Lung (tissue), 12 donors: ENCODE data around the gene DENND2D. TPM values are rescaled to one million over a fixed set of nuclear protein-coding genes. Genes with fewer than 3 reads are reported as not detected.

Experiments
- ATAC-seq: fragments of 200-7000 bp; cut with Tn5 transposase; one replicate; pipeline ENCODE4 v1.9.1; 2020; ENCODE audit warnings: moderate number of reproducible peaks; ENCODE audit not compliant: insufficient read depth, low FRiP score
- DNase-seq, 3 donors: peaks; one replicate each; pipeline ENCODE4 v3.0.0-alpha.2; 2013 to 2017
- H3K27ac ChIP-seq, 2 donors: one replicate each; pipeline ENCODE4 v1.5.1; 2013; ENCODE audit warnings: mild to moderate bottlenecking in 2 of 2, moderate library complexity in 2 of 2, control low read depth in 1 of 2, inconsistent platforms in 1 of 2, low read depth in 1 of 2, low read length in 1 of 2
- H3K27me3 ChIP-seq, 3 donors: one replicate each; pipeline ENCODE4 v1.5.1; 2013; ENCODE audit warnings: low read length in 2 of 3; ENCODE audit not compliant: control insufficient read depth in 3 of 3, insufficient read depth in 3 of 3
- H3K36me3 ChIP-seq, 4 donors: one replicate each; pipeline ENCODE4 v1.5.1; 2013; ENCODE audit warnings: low read length in 4 of 4, mild to moderate bottlenecking in 1 of 4, moderate library complexity in 1 of 4; ENCODE audit not compliant: control insufficient read depth in 4 of 4, insufficient read depth in 4 of 4
- H3K4me1 ChIP-seq, 5 donors: one replicate each; pipeline ENCODE4 v1.5.1; 2013; ENCODE audit warnings: low read length in 5 of 5, mild to moderate bottlenecking in 2 of 5, moderate library complexity in 1 of 5; ENCODE audit not compliant: control insufficient read depth in 5 of 5, insufficient read depth in 5 of 5
- H3K4me3 ChIP-seq: one replicate; pipeline ENCODE4 v1.5.1; 2013; ENCODE audit warnings: mild to moderate bottlenecking, control low read depth, moderate library complexity
- H3K9ac ChIP-seq, 2 donors: one replicate each; pipeline ENCODE4 v1.5.1; 2013; ENCODE audit warnings: low read length in 2 of 2, control low read depth in 1 of 2; ENCODE audit not compliant: insufficient read depth in 1 of 2
- H3K9me3 ChIP-seq, 4 donors: one replicate each; pipeline ENCODE4 v1.5.1; 2013; ENCODE audit warnings: low read length in 3 of 4, mild to moderate bottlenecking in 1 of 4, moderate library complexity in 1 of 4; ENCODE audit not compliant: control insufficient read depth in 4 of 4, insufficient read depth in 3 of 4
- WGBS, 2 donors: extraction: QIAGEN DNeasy Blood & Tissue Kit; methylation state at CpG; one replicate each; pipeline ENCODE4 v1.1.7; 2013; 5-methylcytosine and 5-hydroxymethylcytosine counted together
- polyA plus RNA-seq, 2 donors: library from polyadenylated mRNA; stranded (reverse); fragments of 200-250 nt; gene quantifications; one replicate each; pipeline ENCODE4 v1.2.1, GENCODE V29; 2013
- total RNA-seq, 2 donors: library from RNA; depleted of rRNA in 1 of 2; stranded (reverse); fragments of >200 nt in 1 of 2; gene quantifications; one replicate each; pipeline ENCODE4 v1.2.1, GENCODE V29; 2014 to 2021
- TF ChIP-seq, protein P1 (sequence below): IDR thresholded peaks from 2 replicates; pipeline ENCODE4 v1.5.1; 2012; ENCODE audit warnings: mild to moderate bottlenecking; ENCODE audit errors: control extremely low read depth, extremely low read depth
- donor health status: control.
- donor health status: control.
- donor health status: Bipolar disorder and iron deficiency.
- donor health status: healthy.
- donor health status: DM: yes; HTN: yes; CAD: no.

Gene DENND2D
- total and polyA plus RNA-seq, 4 donors = 39.3 to 71.7 (median 55.5) TPM

DNA sequence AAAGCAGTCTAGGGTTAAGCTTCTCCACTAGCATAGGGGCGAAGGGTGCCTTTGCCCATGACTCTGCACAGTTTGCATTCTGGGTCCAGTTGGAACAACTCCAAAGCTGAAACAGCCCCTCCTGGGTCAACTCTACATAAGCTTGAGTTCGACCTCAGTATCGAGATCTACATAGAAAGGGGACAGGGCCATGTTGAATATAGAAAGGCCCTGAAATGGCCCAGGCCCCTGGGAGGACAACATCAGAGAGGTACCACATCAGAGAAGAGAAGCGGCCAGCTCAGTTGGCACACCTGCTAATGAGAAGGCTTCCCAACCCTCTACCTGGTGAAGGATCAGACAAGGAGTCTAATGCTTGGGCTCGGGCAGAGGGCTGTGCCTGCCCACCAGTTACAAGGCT is 1.6 kb downstream of the DENND2D start:
- TF ChIP-seq, protein P1, sequence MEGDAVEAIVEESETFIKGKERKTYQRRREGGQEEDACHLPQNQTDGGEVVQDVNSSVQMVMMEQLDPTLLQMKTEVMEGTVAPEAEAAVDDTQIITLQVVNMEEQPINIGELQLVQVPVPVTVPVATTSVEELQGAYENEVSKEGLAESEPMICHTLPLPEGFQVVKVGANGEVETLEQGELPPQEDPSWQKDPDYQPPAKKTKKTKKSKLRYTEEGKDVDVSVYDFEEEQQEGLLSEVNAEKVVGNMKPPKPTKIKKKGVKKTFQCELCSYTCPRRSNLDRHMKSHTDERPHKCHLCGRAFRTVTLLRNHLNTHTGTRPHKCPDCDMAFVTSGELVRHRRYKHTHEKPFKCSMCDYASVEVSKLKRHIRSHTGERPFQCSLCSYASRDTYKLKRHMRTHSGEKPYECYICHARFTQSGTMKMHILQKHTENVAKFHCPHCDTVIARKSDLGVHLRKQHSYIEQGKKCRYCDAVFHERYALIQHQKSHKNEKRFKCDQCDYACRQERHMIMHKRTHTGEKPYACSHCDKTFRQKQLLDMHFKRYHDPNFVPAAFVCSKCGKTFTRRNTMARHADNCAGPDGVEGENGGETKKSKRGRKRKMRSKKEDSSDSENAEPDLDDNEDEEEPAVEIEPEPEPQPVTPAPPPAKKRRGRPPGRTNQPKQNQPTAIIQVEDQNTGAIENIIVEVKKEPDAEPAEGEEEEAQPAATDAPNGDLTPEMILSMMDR = no peak
- Histone ChIP-seq H3K27me3 (peaks cover 0 to 5% (median 0%) of the 10 kb centered on the region in 3 donors), H3K36me3 (peaks cover 0 to 22% (median 0%) of the 10 kb centered on the region in 4 donors), H3K4me3 (peak overlapping the region; percentile 23), H3K27ac (peak overlapping the region in 1 of 2 donors; percentile 49), H3K9me3 (no peaks in the 10 kb centered on the region), H3K9ac (no peak overlapping the region), H3K4me1 (peaks cover 0 to 31% (median 9%) of the 10 kb centered on the region in 5 donors)
- no peak for DNase-seq
- 89 to 93% methylated on average over 5 of the region's 5 CpGs for WGBS, 2 donors
- no peak for ATAC-seq

DNA sequence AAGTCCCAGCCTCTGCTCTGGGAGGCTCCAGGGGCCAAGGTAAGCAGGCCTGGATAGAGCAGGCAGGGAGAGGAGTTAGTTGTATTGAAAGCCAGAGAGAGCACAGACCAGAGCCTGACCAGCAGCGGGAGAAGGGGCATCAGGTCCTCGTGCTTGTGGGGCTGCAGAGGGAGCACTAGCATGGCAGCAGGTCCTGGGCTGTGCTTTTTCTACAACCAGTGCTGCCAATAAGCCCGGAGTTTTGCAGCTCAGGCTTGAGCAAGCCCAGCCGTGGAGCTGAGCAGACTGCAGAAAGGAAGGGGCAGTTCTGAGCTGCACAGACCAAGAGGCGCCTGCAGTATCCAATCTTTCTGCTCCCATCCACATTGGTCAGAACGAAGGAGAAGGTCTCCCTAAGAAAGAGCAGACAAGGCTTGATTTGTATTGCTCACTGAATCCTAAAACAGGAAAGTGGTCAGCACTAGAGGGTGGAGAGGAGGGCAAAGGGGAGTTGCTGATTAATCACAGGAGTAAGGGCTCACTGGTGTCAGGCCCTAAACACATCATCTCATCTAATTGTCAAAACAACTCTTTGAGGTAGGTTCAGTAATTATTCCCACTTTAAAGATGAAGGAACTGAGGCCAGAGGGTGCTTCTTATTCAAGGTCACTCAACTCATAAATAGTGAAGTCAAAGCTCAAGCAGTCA is 2.7 kb downstream of the DENND2D start:
- Histone ChIP-seq H3K27ac (no peak overlapping the region), H3K36me3 (peaks cover 0 to 22% (median 0%) of the 10 kb centered on the region in 4 donors), H3K4me1 (peaks cover 0 to 31% (median 9%) of the 10 kb centered on the region in 5 donors), H3K27me3 (no peaks in the 10 kb centered on the region), H3K9me3 (no peaks in the 10 kb centered on the region), H3K9ac (no peak overlapping the region), H3K4me3 (no peak overlapping the region)
- ATAC-seq (no peak), DNase-seq (no peak)
- TF ChIP-seq, protein P1 = peak; percentile 8
- WGBS, 2 donors = 52 to 62% methylated on average over 6 of the region's 6 CpGs

DNA sequence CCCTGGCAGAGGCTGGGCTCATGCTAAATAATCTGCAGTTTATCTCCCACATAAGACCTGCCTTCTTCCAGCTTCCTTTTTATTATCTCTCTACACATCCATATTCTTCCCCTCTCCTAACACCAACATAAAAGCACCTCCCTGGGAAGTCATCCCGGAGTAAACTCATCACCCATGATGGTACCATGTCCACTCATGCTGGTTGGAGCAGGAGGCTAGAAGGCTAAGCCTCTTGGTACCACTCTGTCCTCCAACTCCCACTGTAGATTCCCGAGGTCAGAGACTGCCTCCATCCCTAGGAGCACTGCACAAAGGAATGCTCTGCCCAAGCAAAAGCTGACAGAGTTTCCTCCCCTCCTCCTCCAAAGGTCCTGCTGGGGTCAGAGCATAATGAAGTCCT is 4.2 kb downstream of the DENND2D start:
- 83 to 94% methylated on average over 2 of the region's 2 CpGs for WGBS, 2 donors
- Histone ChIP-seq H3K36me3 (peaks cover 0 to 22% (median 0%) of the 10 kb centered on the region in 4 donors), H3K9me3 (no peaks in the 10 kb centered on the region), H3K27me3 (no peaks in the 10 kb centered on the region), H3K4me1 (peaks cover 0 to 28% (median 13%) of the 10 kb centered on the region in 5 donors), H3K27ac (no peak overlapping the region), H3K9ac (no peak overlapping the region), H3K4me3 (no peak overlapping the region)
- DNase-seq (no peak), ATAC-seq (no peak)
- TF ChIP-seq, protein P1 = no peak
